Esophagus squamous epithelium (tissue), 4 donors: Measurements from ENCODE around the gene GPC6.

Experiments
- CTCF ChIP-seq, 6 experiments: fragments of 450-650 bp in 4 of 6; fragments of 200-600 bp in 2 of 6; sonication (generic) in 2 of 6; IDR thresholded peaks; one replicate each; pipeline ENCODE4 v1.5.1; 2016 to 2019; ENCODE audit warnings: antibody characterized with exemption in 6 of 6, mild to moderate bottlenecking in 4 of 6, moderate library complexity in 4 of 6
- POLR2A ChIP-seq, 4 donors: fragments of 450-650 bp; IDR thresholded peaks; one replicate each; pipeline ENCODE4 v1.6.1; 2017; ENCODE audit warnings: antibody characterized with exemption in 4 of 4, mild to moderate bottlenecking in 4 of 4, moderate library complexity in 3 of 4

GRCh38 chr13:94280349-94280748, 1053.7 kb downstream of the GPC6 start:
- TF ChIP-seq CTCF (IDR thresholded peaks at IDR 0.05) = no peak
- no peak for TF ChIP-seq POLR2A (IDR thresholded peaks at IDR 0.05)
